ENCODE data around the gene KDM2B.
A peak's percentile ranks its signal among the peaks of the same experiment; 100 is the strongest.

KDM2B gene

DNA sequence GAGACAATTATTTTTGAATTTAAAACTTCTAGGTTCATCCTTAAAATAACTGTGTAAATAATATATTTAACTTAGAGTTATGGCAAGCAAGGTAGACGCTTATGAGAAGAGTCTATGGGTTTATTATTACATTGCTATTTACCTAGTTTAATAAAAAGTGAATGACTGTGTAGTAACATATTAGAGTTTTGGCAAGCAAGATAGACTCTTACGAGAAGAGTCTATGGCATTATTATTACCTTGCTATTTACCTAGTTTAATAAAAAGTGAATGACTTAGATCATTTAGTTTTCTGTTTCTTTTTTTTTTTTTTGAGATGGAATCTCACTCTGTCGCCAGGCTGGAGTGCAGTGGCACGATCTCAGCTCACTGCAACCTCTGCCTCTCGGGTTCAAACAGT is 177.1 kb downstream of the KDM2B start:
- DNase-seq (ENCODE audit: insufficient read length, low spot score) (no peak), FAIRE-seq (no peak)
- TF ChIP-seq, protein P1, sequence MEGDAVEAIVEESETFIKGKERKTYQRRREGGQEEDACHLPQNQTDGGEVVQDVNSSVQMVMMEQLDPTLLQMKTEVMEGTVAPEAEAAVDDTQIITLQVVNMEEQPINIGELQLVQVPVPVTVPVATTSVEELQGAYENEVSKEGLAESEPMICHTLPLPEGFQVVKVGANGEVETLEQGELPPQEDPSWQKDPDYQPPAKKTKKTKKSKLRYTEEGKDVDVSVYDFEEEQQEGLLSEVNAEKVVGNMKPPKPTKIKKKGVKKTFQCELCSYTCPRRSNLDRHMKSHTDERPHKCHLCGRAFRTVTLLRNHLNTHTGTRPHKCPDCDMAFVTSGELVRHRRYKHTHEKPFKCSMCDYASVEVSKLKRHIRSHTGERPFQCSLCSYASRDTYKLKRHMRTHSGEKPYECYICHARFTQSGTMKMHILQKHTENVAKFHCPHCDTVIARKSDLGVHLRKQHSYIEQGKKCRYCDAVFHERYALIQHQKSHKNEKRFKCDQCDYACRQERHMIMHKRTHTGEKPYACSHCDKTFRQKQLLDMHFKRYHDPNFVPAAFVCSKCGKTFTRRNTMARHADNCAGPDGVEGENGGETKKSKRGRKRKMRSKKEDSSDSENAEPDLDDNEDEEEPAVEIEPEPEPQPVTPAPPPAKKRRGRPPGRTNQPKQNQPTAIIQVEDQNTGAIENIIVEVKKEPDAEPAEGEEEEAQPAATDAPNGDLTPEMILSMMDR (IDR thresholded peaks at IDR 0.05; ENCODE audit: insufficient read depth, missing control alignments) = no peak

DNA sequence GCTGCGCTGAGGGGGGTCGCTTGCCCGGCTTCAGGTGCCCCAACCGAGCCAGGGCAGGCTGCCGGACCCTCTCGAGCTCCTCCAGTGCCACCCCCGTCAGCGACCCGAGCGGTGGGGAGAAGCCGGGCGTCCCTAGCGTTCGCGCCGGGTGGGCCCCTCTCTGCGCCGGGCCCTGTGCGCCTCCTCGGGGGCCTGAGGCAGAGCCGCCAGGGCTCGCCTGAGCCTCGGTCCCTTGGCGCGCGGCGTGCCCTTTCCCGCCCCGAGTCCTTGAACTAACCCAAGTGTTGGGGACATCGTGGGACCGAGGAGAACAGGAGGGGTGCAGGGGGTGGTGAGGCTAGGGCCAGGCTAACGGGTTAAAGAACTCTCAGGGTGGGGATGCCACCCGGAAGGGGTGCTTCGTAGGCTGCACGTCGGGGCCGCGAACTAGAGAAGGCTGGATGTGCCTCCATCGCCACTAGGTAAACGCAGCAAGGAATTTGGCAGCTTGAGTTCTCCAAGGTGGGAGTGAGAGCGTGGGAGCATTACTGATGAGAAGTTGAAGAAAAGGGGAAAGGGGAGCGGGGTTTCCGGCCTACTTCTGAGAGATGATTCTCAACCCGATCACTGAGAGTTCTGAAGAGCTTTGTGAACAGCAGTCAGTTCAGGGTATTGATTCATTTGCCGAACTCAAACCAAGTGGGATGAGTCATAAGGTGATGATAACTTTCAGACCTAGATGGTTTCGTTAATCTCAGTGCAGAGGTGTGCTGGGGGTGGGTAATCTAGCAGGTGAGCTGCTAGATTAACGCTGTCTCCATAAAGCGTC is 180.3 kb downstream of the KDM2B start:
- TF ChIP-seq, protein P1 (IDR thresholded peaks at IDR 0.05; ENCODE audit: insufficient read depth, missing control alignments) = no peak
- FAIRE-seq (no peak), DNase-seq (ENCODE audit: insufficient read length, low spot score) (no peak)

DNA sequence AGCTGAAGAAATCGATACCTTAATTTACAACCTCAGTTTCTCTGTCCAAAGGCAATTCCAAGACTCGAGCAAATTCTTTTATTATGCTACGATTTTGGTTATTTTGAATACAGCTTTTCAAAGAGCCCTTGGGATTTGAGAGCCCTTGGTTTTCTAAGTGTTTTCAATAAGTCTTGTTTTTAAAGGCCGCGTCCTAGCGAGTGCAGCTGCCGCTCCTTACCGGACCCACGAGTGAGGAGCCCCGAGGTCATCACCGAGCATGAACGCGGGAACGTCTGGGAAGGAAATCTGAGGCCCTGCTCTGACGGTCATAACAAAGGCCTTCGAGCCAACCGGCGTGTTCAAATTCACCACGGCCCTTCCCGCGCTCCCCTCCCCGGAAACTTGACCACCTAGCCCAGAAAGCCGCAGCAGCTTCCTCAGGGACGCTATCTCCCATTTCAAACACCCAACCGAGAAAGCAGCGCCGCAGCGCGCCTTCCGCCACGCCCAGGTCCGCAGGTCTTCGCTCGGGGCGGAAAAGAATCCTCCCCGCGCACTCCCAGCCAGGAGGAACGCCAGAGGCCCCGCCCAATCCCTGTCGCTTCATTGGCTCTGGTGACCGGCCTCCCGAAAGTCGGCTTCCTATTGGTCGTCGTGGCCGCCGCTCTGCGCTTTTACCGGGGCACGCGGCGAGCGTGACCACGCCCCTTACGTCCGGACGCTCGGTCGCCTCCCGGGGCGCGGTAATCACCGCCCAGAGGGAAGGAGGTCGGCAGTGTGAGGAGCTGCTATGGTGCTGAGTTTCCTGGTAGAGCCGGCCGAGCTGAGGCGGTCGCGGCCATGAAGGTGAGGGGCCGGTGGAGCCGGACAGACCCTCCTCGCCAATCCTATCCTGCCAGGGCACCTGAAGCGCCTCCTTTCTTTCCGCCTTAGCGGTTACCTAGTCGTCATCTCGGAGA is 181.2 kb downstream of the KDM2B start, which contains the start of gene RNF34:
TSS of gene RNF34 (plus strand) at position 728 of the 941 bp plus-strand sequence. CDS start at position 823, 95 bp downstream.
- TF ChIP-seq, protein P1 (IDR thresholded peaks at IDR 0.05; ENCODE audit: insufficient read depth, missing control alignments) = no peak
- DNase-seq (ENCODE audit: insufficient read length, low spot score) (peak; percentile 58), FAIRE-seq (no peak)

DNA sequence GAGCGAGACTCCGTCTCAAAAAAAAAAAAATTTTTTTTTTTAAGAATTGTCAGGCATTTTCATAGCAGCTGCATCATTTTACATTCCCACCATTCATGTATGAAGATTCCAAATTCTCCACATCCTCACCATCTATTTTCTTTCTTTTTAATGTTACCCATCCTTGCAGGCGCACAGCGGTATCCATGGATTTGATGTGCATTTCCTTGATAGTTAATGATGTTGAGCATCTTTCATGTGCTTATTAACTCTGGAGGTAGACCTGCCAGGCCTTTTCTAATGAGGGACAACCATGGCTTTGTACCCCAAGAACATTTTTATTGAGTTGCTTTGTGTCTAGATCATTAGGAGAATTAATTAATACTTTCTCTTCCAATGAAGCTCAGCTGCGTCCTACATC is 182.5 kb downstream of the KDM2B start:
- DNase-seq (ENCODE audit: insufficient read length, low spot score) (no peak), FAIRE-seq (no peak)
- TF ChIP-seq, protein P1 (IDR thresholded peaks at IDR 0.05; ENCODE audit: insufficient read depth, missing control alignments) = no peak

DNA sequence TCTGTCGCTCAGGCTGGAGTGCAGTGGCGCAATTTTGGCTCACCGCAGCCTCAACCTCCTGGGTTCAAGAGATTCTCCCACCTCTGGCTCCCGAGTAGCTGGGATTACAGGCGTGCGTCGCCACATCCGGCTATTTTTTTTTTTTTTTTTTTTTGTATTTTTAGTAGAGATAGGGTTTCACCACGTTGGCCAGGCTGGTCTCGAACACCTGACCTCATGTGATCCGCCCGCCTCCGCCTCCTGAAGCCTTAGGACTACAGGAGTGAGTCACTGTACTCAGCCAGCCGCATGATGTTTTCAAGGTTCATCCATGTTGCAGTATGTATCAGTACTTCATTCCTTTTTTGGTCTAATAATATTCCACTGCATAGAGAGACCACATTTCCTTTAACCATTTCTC is 183.3 kb downstream of the KDM2B start:
- DNase-seq (ENCODE audit: insufficient read length, low spot score) (no peak), FAIRE-seq (no peak)
- TF ChIP-seq, protein P1 (IDR thresholded peaks at IDR 0.05; ENCODE audit: insufficient read depth, missing control alignments) = no peak

DNA sequence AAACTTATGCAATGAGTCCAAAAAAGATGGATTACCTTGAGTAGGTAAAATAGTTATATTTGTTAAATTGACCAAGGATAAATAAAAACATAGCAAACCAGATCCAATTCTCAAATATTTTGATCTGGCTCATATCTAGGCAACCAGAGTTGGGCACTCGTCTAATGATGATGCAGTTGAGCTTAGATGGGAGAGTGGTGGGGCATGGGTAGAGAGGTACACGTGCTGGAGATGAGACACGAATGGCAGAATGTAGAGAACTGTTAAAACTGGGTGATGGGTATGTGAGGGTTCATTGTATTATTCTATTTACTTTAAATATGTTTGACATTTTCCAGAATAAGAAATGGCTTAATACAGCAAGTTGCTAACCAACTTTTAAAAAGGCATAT is 188.5 kb downstream of the KDM2B start:
- DNase-seq (ENCODE audit: insufficient read length, low spot score) (no peak), FAIRE-seq (no peak)
- TF ChIP-seq, protein P1 (IDR thresholded peaks at IDR 0.05; ENCODE audit: insufficient read depth, missing control alignments) = no peak

All from D721Med (cell line).